KG1 (cell line): ENCODE measurements around the gene SCRT2.
"Not testable (repeated sequence)": the region's sequence is repeated elsewhere in the genome, so short reads cannot be mapped to it uniquely, and the experiment has no call there.

Source experiments
- DNase-seq: peaks from one replicate; lab custom pipeline; 2025; lab: John Stamatoyannopoulos, UW

Gene SCRT2

DNA sequence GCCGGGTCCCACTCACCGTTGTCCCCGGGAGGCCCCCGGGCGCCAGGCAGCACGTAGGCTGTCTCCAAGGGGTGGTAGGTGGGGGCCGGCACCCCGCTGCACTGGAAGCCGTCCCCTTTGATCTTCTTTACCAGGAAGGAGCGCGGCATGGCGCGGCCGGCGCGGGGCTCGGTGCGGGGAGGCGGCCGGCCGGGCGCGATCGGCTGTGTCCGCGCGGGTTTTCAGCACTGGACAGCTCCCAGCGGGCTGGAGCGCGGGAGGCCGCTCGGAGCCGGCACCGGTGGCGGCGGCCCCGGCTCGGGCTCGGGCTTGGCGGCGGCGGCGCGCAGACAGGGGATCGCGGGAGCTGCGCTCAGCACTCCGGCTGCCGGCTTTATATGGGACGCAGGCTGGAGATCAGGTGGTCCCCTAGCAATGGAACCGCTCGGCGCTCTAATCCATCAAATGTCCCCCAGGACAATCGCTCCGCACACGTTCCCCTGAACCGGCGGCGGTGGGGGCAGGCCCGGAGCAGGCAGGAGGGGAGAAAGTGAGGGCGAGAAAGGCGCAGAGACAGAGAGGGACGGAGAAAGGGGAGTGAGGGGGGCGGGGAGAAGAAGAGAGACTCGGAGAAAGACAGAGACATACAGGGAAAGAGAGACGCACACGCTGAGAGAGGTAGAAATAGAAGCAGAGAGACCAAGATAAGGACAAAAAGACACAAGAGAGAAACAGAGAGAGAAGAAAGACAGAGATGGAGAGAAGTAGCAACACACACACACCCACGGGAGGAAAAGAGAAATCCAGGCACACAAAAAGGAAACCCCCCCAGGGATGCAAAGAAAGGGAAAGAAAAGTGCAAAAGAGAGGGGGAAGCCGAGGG is at the start of gene SCRT2:
TSS of gene SCRT2 (minus strand) at position 350 of the 862 bp plus-strand sequence. CDS start at position 149, 201 bp downstream.
- DNase-seq = no peak

DNA sequence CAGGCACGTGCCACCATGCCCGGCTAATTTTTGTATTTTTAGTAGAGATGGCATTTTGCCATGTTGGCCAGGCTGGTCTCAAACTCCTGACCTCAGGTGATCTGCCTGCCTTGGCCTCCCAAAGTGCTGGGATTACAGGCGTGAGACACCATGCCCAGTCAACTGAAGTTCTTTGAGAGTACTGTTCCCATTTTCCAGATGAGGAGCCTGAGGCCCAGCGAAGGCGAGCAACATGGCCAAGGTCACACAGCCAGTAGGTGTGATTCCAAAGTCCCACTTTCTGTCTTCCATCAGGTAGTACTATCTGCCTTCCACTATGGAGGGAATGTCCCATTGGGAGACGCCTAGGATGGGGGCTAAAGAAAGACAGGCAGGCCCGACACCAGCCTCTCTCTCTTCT is 49.2 kb upstream of the SCRT2 start:
- not testable (repeated sequence) for DNase-seq

DNA sequence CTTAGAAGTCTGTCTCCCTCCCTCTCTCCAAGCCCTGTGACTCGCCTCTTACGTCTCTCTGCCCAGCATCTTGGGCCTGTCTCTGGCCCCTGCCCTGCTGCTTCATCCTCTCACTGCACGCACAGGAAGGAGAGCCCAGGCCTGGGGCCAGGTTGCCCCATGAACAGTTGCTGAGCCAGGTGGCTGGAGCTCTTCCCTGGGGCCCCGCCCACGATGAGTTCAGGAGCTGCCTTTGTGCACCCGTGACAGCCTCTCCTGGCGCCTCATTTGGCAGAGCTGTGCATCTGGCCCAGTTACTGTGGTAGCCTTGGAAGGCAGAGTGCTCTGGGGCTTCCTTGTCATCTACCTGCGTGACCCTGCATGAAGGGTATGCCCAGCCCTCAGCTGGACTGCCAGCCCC is 48.2 kb upstream of the SCRT2 start:
- no peak for DNase-seq

DNA sequence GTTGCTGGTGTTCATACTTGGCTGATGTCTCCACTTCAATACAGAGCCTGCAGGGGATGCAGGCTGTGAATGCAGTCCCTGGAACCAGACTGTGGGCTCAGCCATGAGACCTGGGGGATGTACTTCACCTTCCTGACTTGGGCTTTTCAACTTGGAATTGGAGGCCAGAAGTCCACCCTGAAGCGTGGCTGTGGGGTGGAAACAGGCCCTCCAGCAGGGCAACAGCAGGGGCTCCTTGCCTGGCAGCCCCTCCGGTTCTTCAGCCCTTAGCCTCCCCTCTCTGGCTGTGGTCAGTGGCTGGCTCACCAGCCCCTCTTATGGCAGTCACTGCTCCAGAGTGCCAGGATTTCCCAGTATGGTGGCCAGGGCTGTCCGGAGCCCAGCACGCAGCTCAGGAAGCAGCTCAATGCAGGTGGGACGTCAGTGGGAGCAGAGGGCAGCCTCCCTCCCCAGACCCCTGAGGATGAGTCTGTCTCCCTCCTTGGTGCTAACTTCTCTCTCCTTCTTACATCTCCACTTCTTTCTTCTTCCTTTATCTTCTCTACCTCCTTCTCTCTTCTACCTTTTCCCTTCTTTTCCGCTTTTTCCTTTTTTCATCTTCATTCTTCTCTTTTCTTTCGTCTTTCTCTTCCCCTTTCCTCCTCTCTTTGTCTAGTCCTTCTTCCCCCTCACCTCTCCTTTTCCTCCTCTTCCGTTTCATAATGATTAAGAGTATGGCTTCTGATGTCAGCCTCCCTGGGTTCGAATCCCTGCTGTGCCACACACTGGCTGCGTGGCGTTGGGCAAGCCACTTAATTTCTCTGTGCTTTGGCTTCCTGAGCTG is 47.4 kb upstream of the SCRT2 start:
- DNase-seq = no peak

DNA sequence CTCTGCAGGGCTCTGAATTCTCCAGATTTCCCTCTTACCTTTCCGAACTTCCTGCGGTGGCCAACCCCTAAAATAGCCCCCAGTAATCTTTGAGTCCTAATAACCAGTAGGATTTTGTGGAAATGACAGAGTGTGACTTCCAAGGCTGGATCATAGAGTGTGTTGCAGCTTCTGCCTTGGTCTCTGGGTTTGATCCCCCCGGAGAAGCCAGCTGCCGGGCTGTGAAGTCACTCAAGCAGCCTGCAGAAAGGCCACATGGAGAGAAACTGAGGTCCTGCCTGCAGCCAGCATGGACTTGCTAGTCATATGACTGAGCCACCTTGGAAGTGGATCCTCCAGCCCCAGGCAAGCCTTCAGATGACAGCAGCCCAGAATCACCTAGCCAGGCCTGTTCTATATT is 46.3 kb upstream of the SCRT2 start:
- no peak for DNase-seq

DNA sequence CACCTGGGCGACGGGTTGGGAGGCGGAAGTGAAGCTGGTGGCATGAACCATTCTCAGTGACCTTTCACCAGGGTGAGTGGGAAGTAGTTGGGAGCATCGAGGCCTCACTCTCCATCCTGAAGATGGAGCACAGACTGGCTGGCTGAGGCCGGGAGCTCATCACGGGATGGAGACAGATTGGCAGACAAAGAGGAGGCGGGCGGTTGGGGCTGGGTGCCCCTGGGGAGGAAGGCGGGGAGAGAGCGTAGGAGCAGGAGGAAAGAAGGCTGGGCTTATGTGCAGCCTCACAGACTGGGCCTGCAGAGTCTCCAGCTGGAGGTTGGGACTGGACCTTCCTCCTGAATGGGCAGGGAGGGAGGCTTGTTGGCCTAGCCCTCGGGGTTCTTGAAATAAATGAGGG is 44.2 kb upstream of the SCRT2 start:
- no peak for DNase-seq

DNA sequence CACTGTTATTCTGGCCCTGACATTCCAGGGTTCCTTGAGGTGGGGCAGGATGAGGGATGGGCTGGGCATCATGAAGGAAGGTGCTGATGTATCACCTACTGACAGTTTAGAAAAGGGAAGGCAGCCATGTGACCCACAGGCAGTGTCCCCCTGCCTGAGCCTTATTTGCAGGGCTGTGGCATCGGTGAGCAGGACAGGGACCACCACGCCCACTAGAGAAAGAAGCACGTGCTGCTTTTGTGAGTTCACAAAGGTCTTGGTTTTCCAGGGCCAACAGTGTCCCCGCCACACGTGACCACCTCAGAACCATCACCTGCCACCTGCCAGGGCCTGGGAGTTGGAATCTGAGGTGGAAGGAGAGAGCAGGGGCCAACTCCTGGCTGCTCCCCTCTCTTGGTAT is 43.5 kb upstream of the SCRT2 start:
- DNase-seq = no peak

DNA sequence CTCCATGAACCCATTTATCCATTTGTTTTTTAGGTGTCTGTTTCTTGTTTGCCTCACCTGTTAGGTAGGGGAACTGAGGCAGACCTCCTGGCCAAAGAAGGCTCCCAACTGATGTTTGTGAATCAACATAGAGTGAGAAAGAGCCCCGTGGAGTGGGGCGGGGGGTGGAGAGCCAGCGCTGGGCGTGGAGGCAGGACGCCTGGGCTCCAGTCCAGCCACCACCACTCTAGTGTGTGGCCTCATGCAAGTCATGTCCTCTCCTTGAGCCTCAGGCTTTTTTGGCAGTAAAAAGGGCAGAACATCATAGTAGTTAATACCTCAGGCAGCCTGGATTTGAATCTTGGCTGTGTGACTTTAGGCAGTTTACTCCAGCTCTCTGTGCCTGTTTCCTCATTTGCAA is 42.2 kb upstream of the SCRT2 start:
- DNase-seq = no peak

DNA sequence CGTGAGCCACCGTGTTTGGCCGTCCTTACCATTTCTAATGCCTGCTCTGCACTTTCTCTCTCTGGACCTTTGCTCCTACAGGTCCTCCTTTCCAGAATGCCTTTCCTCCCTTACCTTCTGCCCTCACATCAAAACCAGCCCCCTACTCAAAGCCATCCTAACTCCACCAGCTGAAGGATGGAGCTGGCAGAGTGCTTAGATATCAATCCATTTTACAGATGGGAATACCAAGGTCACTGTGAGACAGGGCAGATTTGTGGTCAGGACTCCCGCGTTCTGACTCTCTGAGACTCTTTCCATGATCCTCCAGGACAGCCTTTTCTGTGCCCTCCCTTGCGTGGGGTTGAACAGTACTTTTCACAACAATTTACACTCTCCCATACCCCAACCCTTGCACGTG is 41.7 kb upstream of the SCRT2 start:
- DNase-seq = no peak

DNA sequence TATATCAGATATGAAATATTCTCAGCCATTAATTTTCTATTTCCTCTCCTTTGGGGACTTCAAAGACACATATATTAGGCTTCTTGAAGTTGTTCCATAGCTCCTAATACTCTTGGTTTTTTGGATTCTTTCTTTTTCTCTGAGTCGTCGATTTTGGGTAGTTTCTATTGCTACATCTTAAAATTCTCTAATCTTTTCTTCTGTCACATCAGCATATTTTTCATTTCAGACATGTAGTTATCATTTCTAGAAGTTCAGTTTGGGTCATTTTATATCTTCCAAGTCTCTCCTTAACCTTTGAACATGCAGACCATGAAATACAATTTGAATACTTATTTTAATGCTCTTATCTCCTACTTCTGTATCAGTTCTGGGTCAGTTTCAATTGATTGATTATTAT is 38.9 kb upstream of the SCRT2 start:
- DNase-seq = no peak

DNA sequence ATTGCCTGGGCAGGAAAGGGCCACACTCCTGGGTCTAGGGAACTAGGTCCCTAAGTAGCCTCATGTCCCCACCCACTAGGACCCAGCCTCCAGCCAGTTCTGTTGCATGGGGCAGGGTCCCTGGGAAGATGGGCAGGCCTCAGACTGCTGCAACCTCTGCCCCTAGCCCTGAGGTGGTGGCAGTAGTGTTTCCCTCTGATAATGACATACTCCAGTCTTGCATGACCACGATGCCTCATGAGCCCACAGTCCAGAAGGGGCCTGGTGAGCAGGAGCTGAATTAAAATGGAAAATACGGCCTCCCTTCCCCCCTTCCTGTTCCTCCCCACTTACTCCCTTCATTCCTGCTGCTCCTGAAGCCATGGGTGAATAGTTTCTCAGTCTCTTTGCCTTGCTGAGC is 36.0 kb upstream of the SCRT2 start:
- DNase-seq = no peak

DNA sequence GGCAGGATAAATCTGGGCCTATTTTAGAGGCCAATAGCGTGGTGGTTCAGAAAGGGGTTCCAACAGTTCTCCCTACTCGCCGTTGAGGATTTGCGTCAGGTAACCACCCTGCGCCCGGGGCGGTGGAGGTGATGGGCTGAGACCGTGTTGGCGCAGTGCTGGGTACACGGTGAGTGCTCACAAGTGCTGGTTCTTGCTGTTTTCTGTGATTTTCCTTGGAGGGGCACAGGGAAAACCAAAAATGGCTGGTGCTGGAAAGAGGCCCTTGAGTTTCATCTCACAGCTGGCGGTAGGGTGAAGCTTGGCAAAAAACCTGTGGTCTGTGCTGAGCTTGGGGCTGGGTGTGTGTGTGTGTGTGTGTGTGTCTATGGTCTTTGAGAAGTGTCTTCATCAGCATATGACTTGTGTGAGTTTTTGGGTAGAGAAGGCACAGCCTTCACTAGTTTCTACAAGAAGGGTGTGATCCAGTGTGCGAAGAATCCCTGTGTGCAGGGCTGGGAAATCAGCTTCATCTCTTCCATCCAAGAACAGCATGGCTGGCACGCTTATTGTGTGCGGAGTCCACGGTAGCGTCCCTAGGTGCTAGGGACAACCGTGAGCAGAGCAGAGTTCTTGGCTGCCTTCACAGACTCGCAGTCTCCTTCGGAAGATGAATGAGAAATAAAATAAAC is 35.3 kb upstream of the SCRT2 start:
- DNase-seq = no peak

DNA sequence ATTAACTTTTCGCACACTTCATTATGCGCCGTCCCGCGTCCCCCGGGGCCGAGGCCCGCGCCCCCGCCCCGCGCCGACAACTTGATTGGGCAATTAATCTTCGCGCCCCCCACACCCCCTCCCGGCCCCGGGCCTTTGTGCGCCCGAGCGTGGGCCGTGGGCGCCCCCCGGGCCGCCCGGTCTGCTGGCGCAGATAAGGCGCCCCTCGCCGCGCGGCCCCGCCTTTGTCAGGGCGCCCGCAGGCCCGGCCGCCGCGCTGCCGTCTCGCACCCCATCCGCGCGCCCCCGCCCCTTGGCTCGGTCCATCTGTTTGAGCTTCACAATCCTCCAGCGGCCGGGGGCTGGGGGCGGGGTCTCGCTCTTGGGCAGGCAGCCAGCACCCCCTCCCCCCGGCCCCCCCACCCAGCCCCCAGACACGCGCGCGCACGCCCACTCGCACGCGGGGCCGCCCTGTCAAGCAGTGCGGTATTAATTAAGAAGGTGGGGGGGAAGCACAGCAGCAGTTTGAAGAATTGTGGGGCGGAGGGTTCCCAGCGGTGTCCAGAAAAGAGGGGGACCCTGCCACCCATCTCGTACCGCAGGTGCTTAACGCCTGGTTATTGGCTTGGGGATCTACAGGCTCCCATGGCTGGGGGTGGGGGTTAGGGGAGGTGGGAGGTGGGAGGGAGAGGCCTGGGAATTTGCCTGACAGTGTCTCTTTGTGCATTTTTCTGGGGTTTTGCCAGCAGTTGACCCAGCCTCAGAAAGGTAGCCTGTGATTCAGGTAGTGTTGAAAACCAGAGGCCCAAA is 34.6 kb upstream of the SCRT2 start:
- DNase-seq = no peak

DNA sequence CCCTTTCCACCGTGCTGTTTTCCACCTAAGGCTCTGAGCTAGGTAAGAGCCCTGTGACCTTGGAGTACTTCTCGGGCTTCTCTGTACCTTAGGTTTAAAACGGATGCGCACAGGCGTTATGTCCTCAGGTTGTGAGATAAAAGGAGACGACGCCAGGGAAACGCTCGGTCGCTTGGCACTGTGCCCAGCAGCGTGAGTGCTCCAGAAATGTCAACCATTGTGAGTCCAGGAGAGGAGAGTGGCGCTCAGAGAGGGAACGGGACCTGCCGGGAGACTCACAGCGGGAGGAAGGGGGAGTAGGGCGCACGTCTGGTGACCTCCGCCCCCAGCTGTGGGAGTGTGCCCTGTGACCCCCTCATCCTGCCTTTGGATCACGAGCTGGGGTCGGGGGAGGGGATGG is 33.8 kb upstream of the SCRT2 start:
- no peak for DNase-seq

DNA sequence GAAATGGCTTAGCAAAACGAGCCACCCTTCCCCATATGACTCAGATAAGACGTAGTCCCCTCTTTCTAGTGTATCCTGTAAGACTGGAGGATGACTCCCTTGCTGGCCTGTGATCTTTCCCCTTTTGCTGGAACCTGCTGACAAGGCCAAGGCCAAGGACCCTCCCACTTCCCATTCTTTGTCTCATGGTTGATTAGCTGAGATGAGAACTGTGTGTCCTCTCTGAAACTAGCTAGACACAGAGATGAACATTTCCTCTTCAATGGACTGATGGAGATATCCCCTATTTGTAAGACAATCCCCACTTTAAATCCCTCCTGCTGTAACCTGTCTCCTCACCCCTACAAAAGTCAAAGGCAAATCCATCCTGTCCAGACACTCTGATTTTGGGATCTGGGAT is 33.4 kb upstream of the SCRT2 start:
- no peak for DNase-seq

DNA sequence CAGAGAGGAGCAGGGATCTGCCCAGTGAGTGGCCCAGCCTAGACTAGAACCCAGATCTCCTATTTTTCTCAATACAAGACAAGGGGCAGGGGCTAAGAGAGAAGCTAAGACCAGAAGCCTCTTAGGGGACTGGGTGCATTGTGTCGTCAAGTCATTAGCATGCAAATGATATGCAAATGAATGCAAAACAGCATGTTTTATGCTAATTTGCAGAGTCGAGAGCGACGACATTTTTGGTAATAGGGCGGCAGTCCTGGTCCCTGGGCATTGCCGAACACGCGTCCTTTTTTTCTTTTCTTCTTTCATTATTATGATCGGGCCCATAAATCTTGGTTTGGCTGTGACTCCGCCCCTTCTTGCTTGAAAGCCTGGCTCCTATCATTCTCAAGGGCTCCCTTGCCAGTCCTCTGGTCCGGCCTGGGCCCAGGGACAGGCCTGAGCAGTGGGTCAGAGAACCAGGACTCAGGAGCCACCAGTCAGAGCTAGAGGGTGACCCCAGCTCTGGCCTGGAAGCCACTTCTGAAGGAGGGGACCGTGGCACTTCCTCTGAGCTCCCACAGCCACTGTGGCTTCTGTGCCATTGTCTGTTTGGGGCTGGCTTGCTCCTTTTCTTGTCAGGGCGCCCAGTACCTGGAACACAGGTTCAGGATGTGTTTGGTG is 32.0 kb upstream of the SCRT2 start:
- no peak for DNase-seq

DNA sequence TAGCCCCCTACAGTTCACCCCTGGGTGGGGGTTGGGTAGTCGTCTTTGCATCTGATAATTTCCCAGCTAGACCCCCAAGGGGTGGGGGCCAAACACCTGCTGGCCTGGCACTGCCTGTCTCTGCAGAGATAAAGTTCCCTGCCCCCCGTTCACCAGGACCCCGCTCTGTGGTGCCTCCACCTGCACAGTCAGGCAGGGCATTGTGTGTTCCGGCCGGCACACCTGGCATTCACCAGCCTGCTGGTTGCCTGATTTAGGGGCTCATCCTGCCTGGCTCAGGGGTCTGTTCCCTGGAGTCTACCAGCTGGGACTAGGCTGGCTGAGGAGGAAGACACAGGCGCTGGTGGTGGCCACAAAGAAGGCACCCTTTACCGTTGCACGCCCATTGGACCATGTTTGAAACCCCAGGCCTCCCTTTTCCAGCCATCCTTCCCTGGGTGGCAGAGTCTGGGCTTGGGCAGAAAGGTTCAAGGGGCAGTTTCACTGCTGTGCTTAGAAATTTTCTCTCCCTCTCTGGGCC is 30.8 kb upstream of the SCRT2 start:
- DNase-seq = no peak

DNA sequence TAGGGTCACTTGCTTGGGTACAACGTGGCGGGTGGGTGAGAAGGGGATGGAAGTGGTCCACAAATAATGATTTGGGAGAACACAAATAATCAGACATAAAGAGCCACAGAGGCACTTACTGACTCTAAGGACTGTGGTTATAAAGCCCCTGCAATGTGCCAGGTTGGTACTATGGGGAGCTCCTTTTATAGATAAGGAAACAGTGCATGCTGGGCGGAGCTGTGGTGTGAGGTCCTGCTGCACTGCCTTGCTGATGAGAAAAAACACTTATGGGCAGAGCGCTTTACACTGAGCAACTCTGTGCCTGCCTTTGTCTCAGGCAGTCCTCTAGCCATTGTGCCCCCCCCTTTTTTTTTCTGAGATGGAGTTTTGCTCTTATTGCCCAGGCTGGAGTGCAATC is 29.1 kb upstream of the SCRT2 start:
- no peak for DNase-seq

DNA sequence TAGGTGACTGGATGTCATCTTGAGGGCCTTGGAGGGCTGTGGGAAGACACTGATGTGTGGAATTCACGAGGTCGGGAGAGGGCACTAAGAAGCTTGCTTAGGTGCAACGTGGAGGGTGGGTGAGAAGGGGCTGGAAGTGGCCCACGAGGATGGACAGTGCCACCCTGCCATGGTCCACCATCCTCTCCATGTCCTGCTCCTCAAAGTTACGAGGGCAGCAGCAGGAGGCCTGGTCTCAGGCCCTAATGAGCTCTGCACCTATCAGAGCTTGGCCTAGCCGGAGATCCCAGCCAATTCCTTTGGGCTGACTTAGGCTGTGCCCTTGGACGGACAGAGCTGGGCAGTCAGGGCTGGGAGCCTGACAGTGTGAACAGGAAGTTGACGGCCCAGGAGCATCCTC is 27.8 kb upstream of the SCRT2 start:
- DNase-seq = no peak

DNA sequence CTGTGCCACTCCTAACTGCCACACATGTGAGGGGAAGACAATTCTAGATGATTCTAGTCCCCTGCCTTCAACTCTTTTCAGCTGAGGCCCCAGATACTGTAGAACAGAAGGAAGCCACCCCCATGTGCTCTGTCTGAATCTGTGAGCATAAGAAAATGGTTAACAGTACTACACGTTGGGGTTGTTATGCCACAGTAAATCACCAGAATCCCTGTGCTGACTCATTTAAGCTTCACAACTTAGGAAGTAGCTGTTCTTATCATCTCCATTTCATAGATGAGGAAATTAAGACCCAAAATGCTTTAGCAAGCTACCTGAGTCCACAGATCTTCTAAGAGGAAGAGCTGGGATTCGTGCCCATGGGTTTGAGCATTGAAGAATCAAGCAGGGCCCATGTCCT is 27.4 kb upstream of the SCRT2 start:
- DNase-seq = no peak
